ENCODE measurements around the gene TAT. TPM values are rescaled to one million over a fixed set of nuclear protein-coding genes. Genes with fewer than 3 reads are reported as not detected.
A peak's percentile ranks its signal among the peaks of the same experiment; 100 is the strongest.
"Not testable (repeated sequence)": the region's sequence is repeated elsewhere in the genome, so short reads cannot be mapped to it uniquely, and the experiment has no call there.

Gene TAT
- polyA plus RNA-seq, 3 donors from 2014 or later = 0.10 TPM; not detected in 2

DNA sequence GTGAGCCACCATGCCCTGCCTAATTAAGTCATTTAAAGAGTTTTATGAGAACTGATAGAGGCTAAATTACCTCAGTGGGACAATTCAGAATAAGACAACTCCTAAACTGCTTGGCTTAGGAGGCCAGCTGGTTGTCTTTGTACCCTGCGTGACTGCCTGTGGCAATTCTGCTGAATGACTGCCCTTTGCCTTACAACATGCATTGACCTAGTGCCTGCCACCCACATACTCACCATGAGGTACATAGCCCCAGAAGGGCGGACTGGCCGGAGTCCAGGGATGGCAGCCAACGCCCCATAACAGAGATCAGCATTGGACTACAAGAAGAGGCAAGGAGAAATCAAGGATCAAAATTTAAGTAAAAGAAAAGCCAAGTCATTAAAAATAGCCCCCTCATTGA, 7.3 kb downstream of the TAT start:
- peaks cover 12 to 13% of the 10 kb centered on the region in 2 donors for H3K4me1 Mint-ChIP-seq
- H3K36me3 Mint-ChIP-seq = no peaks in the 10 kb centered on the region
- DNase-seq = no peak
- H3K27me3 Mint-ChIP-seq (ENCODE audit: low read depth in 3 of 3) = peaks cover 15 to 21% (median 20%) of the 10 kb centered on the region in 3 donors
- H3K27ac Mint-ChIP-seq = no peak overlapping the region
- no peaks in the 10 kb centered on the region for H3K9me3 Mint-ChIP-seq
- H3K4me3 Mint-ChIP-seq = no peak overlapping the region

DNA sequence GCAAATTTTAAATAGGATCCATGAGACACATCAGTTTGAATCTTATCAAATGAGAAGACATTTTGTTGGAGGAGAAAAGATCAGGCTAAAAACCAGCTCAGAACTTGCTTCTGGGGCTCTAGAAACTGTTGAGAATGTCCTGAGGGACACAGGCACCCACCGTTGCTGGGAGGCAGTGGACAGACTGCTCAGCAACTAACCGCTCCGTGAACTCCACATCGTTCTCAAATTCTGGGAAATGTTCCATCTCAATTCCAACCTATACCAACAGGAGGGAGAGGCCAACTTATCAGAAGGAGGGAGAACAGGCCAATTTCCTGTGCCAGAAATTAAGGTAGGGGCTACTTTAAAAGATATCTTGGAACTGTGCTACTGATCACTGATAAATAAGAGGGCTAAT, 8.3 kb downstream of the TAT start:
- Mint-ChIP-seq H3K27ac (no peak overlapping the region), H3K4me3 (no peak overlapping the region), H3K9me3 (no peaks in the 10 kb centered on the region), H3K27me3 (ENCODE audit: low read depth in 3 of 3) (peaks cover 21 to 26% (median 25%) of the 10 kb centered on the region in 3 donors), H3K4me1 (peaks cover 17 to 19% of the 10 kb centered on the region in 2 donors), H3K36me3 (no peaks in the 10 kb centered on the region)
- no peak for DNase-seq

- Mint-ChIP-seq H3K36me3 (no peaks in the 10 kb centered on the region), H3K9me3 (peaks cover 0 to under 1% (median 0%) of the 10 kb centered on the region in 6 donors), H3K4me3 (no peak overlapping the region), H3K4me1 (peaks cover 17 to 19% of the 10 kb centered on the region in 2 donors), H3K27me3 (ENCODE audit: low read depth in 3 of 3) (peaks cover 21 to 25% (median 23%) of the 10 kb centered on the region in 3 donors), H3K27ac (no peak overlapping the region)
- DNase-seq = no peak
Measured at GRCh38 chr16:71567931-71568330, 9.0 kb downstream of the TAT start.

GRCh38 chr16:71565812-71566700, 10.8 kb downstream of the TAT start:
- Mint-ChIP-seq H3K9me3 (peaks cover 5 to 16% (median 9%) of the 10 kb centered on the region in 6 donors), H3K4me3 (peak overlapping the region; percentile 86 to 94 (median 90)), H3K27ac (peak overlapping the region; percentile 87 to 94 (median 92)), H3K27me3 (ENCODE audit: low read depth in 3 of 3) (peaks cover 24 to 27% (median 25%) of the 10 kb centered on the region in 3 donors), H3K4me1 (peaks cover 17 to 19% of the 10 kb centered on the region in 2 donors), H3K36me3 (peaks cover 0 to 5% (median 0%) of the 10 kb centered on the region in 3 donors)
- no peak for DNase-seq

DNA sequence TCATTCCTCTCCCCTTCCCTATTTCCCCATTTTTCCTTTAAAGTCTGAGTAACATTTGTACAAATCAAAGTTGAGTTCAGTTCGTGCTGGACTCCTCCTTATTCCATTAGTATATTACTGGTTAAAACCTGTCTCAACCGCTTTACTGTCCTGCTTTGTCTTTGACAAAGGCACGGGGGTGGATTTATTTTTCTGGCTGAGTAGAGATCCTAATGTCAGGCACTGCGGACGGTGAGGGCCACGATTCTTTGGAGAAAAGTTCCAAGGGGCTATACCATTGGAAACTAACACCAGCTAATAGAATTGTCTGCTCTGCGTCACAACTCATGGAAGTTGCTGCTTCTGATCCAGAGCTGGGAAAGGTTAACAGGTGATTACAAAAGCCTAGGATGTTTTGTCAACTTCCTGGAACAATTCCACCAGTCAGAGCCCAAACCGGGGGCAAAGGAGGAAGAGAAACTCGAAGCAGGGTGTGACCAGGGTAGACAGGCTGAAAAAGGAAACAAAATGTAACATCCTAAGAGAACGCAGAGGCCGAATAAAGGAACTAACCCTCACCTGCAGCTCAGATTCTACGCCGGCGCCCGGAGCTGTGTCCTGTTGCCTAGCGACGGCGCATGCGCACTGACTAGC, 12.4 kb downstream of the TAT start:
- no peak for DNase-seq
- Mint-ChIP-seq H3K9me3 (peaks cover 5 to 16% (median 10%) of the 10 kb centered on the region in 6 donors), H3K27ac (peak overlapping the region; percentile 87 to 94 (median 92)), H3K4me3 (peak overlapping the region; percentile 86 to 94 (median 90)), H3K4me1 (peaks cover 17 to 19% of the 10 kb centered on the region in 2 donors), H3K27me3 (ENCODE audit: low read depth in 3 of 3) (peaks cover 21 to 32% (median 23%) of the 10 kb centered on the region in 3 donors), H3K36me3 (peaks cover 0 to 5% (median 0%) of the 10 kb centered on the region in 3 donors)

DNA sequence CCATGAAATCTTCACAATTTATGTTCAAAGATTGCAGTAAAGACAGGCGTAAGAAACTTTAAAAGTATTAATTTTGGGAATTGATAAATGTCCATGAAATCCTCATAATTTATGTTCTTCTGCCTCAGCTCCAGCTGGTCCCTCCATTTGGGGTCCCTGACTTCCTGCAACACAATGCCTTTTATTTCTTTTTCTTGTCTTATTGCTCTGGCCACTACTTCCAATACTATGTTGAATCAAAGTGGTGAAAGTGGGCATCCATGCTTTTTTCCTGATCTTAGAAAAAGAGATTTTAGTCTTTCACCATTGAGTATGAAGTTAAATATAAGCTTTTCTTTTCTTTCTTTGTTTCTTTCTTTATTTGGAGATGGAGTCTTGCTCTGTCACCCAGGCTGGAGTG, 14.3 kb downstream of the TAT start:
- Mint-ChIP-seq H3K36me3 (peaks cover 0 to 5% (median 0%) of the 10 kb centered on the region in 3 donors), H3K4me3 (no peak overlapping the region), H3K27ac (no peak overlapping the region), H3K9me3 (peaks cover 5 to 16% (median 10%) of the 10 kb centered on the region in 6 donors), H3K27me3 (ENCODE audit: low read depth in 3 of 3) (peaks cover 18 to 33% (median 21%) of the 10 kb centered on the region in 3 donors), H3K4me1 (peaks cover 17 to 19% of the 10 kb centered on the region in 2 donors)
- no peak for DNase-seq

DNA sequence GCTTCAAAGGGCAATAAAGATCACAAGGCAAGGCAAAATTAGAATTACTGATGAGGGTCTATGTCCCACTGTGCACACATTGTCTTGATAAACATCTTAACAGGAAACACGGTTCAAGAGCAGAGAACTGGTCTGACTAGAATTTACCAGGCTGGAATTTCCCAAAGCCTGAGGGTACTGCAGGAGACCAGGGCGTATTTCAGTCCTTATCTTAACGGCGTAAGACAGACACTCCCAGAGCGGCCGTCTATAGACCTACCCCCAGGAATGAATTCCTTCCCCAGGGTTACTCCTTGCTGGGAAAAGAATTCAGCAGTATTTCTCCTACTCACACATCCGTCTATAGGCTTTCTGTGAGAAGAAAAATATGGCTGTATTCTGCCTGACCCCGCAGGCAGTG, 15.0 kb downstream of the TAT start:
- Mint-ChIP-seq H3K27me3 (ENCODE audit: low read depth in 3 of 3) (peaks cover 20 to 33% (median 22%) of the 10 kb centered on the region in 3 donors), H3K9me3 (peaks cover 5 to 16% (median 10%) of the 10 kb centered on the region in 6 donors), H3K4me1 (peaks cover 17 to 19% of the 10 kb centered on the region in 2 donors)
- not testable (repeated sequence) for H3K36me3 Mint-ChIP-seq, H3K27ac Mint-ChIP-seq, H3K4me3 Mint-ChIP-seq, DNase-seq

GRCh38 chr16:71559855-71560254, 17.0 kb downstream of the TAT start:
- Mint-ChIP-seq H3K4me1 (peaks cover 6 to 9% of the 10 kb centered on the region in 2 donors), H3K27ac (no peak overlapping the region), H3K4me3 (no peak overlapping the region), H3K9me3 (peaks cover 5 to 16% (median 10%) of the 10 kb centered on the region in 6 donors), H3K27me3 (ENCODE audit: low read depth in 3 of 3) (peaks cover 10 to 25% (median 17%) of the 10 kb centered on the region in 3 donors), H3K36me3 (peaks cover 0 to 5% (median 0%) of the 10 kb centered on the region in 3 donors)
- DNase-seq = no peak

DNA sequence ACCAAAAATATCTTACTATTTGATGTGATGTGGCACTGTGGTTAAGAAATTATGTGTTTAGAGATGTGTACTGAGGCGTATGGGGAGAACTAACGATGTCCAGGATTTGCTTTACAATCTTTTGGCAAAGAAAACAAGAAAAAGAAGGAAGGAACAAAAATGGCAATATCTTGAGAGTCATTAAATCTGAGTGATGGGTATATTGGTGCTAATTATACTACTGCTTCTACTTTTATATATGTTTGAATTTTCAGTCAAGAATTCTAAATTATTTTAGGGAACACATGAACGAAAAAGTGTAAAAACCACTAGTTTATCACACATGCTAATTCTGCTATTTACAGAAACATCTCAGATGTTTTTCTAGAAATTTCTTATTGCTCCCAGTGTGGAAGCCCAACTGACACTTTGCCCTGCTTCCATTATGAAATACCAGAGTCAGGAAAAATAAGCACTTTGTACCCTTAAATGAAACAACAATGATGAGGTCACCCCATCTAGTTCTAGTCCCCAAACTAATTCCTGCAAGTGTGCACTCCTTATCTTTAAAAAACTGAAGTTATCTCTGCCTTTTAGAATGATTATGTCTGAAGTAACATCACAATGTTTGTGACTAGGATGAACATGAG, 18.8 kb downstream of the TAT start:
- H3K27me3 Mint-ChIP-seq (ENCODE audit: low read depth in 3 of 3) = peaks cover 3 to 20% (median 8%) of the 10 kb centered on the region in 3 donors
- H3K4me3 Mint-ChIP-seq = no peak overlapping the region
- DNase-seq = no peak
- H3K9me3 Mint-ChIP-seq = peaks cover 5 to 16% (median 10%) of the 10 kb centered on the region in 6 donors
- H3K4me1 Mint-ChIP-seq = no peaks in the 10 kb centered on the region
- H3K27ac Mint-ChIP-seq = no peak overlapping the region
- H3K36me3 Mint-ChIP-seq = peaks cover 0 to 5% (median 0%) of the 10 kb centered on the region in 3 donors

DNA sequence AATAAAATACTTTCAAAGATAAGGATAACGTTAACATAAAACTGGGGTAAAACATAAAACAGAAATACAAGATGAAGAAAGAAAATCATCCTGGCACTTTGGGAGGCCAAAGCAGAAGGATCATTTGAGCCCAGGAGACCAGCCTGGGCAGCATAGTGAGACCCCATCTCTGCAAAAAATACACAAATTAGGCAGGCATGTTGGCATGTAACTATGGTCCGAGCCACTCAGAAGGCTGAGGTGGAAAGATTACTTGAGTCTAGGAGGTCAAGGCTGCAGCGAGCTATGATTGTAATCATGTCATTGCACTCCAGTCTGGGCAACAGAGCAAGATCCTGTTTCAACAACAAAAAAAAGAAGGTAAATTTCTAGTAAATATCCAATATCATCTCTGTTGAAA, 19.6 kb downstream of the TAT start:
- H3K4me1 Mint-ChIP-seq = no peaks in the 10 kb centered on the region
- no peak overlapping the region for H3K27ac Mint-ChIP-seq
- H3K9me3 Mint-ChIP-seq = peaks cover 3 to 10% (median 6%) of the 10 kb centered on the region in 6 donors
- no peak overlapping the region for H3K4me3 Mint-ChIP-seq
- no peak for DNase-seq
- H3K27me3 Mint-ChIP-seq (ENCODE audit: low read depth in 3 of 3) = peaks cover 3 to 20% (median 9%) of the 10 kb centered on the region in 3 donors
- H3K36me3 Mint-ChIP-seq = peaks cover 0 to 5% (median 3%) of the 10 kb centered on the region in 3 donors

DNA sequence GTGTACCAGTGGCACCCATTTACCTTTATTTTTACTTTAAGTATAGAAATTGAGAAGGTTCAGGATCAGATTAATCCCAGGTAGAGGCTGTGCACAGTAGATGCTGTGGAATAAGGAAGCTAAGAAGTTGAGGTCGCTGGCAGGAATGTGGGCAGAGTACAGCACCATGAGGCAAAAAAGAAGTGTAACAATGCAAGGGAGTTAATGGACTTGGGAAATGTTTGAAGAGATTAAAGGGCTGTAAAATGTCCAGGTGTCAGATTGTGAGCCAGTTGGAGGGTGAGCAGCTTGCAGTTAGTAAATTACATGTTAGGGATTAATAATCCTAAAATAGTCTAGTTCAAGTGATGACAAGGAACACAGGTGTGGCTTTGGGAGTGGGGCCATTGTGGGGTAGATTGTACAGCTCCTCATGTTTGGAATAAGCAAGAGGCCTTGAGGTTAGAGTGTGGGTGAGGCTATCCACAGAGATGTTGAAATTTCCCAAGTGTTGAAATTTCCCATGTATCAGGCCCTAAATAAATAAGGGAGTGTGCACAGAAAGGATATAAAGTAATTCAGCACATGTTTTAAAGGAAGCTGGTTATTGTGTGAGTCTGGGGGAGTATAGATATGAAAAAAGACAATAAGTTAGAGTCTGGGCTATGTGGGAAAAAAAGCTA, 21.5 kb downstream of the TAT start:
- Mint-ChIP-seq H3K4me3 (no peak overlapping the region), H3K9me3 (no peaks in the 10 kb centered on the region), H3K4me1 (no peaks in the 10 kb centered on the region), H3K27me3 (ENCODE audit: low read depth in 3 of 3) (peaks cover 3 to 17% (median 5%) of the 10 kb centered on the region in 3 donors), H3K36me3 (peaks cover 0 to 3% (median 0%) of the 10 kb centered on the region in 3 donors), H3K27ac (no peak overlapping the region)
- DNase-seq = no peak

DNA sequence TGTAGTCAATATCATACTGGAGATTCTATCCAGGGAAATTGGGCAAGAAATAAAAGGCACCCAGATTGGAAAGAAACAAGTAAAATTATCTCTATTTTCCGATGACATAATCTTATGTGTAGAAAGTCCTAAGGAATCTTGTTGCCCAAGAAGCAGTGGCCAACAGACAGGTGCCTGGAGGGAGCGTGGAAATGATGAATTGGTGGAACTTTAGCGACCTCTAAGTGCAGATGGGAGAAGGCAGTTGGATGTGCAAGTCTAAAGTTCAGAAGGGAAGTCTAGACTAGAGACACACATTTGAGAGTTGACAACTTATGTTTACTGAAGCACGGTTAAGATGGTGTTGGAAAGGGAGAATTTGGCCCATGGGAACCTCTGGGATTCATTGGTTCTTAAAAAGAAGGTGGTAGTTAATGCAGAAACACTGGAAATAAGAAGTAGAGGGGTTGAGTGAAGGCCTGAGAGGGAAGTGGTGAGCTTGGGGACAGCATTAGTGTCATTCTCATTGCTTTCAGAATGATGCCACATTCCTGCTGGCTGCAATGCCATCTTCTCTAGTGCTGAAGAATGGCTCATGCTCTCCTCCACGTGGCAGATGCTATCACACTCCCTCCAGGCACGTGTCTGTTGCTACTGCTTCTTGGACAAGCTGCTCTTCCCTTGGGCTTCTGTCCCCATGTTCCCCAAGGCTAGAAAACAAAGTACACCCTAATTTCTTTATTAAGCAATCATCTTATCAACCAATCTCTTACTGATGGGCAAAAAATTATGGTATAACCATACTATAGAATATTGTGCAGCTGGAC, 24.0 kb downstream of the TAT start:
- H3K27me3 Mint-ChIP-seq (ENCODE audit: low read depth in 3 of 3) = peaks cover 3 to 16% (median 5%) of the 10 kb centered on the region in 3 donors
- DNase-seq = no peak
- H3K4me3 Mint-ChIP-seq = no peak overlapping the region
- peaks cover 0 to 3% (median 0%) of the 10 kb centered on the region in 3 donors for H3K36me3 Mint-ChIP-seq
- no peaks in the 10 kb centered on the region for H3K9me3 Mint-ChIP-seq
- H3K27ac Mint-ChIP-seq = no peak overlapping the region
- no peaks in the 10 kb centered on the region for H3K4me1 Mint-ChIP-seq

Data from immature natural killer cell (primary cell).